OCI-LY1 (cell line): ENCODE data around the gene CCM2.

Source experiments
- CTCF ChIP-seq: fragments of 200-600 bp; sonication (generic), shearing (Covaris generic); IDR thresholded peaks from 2 replicates; pipeline ENCODE4 v1.5.1; 2017; ENCODE audit warnings: mild to moderate bottlenecking, antibody characterized with exemption, low read length, moderate library complexity, mixed read lengths
- EZH2 ChIP-seq: fragments of 200-600 bp; sonication (generic), shearing (Covaris generic); IDR thresholded peaks from 2 replicates; pipeline ENCODE4 v1.8.0; 2017; ENCODE audit warnings: borderline replicate concordance, mixed run types, mild to moderate bottlenecking, antibody characterized with exemption, low read length, moderate library complexity, mixed read lengths

GRCh38 chr7:45112648-45113047 lies 112.6 kb downstream of the CCM2 start:
- TF ChIP-seq EZH2 (no peak), CTCF (no peak)
